NT2/D1 (cell line): Measurements from ENCODE around the gene FAM167B.

ENCODE experiments used
- YY1 ChIP-seq: IDR thresholded peaks from 2 replicates; pipeline ENCODE4 v1.6.1; 2011; ENCODE audit not compliant: insufficient read length, insufficient read depth
- ZNF274 ChIP-seq: IDR thresholded peaks from 2 replicates; pipeline ENCODE4 v1.6.1; 2011; ENCODE audit warnings: mild to moderate bottlenecking, low read depth, low read length

- TF ChIP-seq YY1 (no peak), ZNF274 (no peak)
Measured at GRCh38 chr1:32201011-32201855, 45.8 kb upstream of the FAM167B start.
